SU-DHL-6 (cell line): ENCODE results near the gene ETV6.

Source experiments
- EZH2phosphoT487 ChIP-seq: fragments of 200-600 bp; sonication (generic), shearing (Covaris generic); conservative IDR thresholded peaks from 2 replicates; pipeline ENCODE4 v1.6.1; 2018; ENCODE audit warnings: mild to moderate bottlenecking, antibody characterized with exemption, low read length, moderate library complexity, mixed read lengths
- TF ChIP-seq, protein P1 (sequence below): fragments of 200-600 bp; sonication (generic); IDR thresholded peaks from one replicate; pipeline ENCODE4 v1.5.1; 2017; ENCODE audit warnings: antibody characterized with exemption, mild to moderate bottlenecking, low read length, moderate library complexity; ENCODE audit not compliant: insufficient read depth, poor library complexity, severe bottlenecking

GRCh38 chr12:11798856-11799501 is 149.5 kb downstream of the ETV6 start:
- TF ChIP-seq EZH2phosphoT487: no peak
- TF ChIP-seq, protein P1, sequence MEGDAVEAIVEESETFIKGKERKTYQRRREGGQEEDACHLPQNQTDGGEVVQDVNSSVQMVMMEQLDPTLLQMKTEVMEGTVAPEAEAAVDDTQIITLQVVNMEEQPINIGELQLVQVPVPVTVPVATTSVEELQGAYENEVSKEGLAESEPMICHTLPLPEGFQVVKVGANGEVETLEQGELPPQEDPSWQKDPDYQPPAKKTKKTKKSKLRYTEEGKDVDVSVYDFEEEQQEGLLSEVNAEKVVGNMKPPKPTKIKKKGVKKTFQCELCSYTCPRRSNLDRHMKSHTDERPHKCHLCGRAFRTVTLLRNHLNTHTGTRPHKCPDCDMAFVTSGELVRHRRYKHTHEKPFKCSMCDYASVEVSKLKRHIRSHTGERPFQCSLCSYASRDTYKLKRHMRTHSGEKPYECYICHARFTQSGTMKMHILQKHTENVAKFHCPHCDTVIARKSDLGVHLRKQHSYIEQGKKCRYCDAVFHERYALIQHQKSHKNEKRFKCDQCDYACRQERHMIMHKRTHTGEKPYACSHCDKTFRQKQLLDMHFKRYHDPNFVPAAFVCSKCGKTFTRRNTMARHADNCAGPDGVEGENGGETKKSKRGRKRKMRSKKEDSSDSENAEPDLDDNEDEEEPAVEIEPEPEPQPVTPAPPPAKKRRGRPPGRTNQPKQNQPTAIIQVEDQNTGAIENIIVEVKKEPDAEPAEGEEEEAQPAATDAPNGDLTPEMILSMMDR: no peak
